AG04450 (cell line): ENCODE measurements around the gene YLPM1. TPM values are rescaled to one million over a fixed set of nuclear protein-coding genes. Genes with fewer than 3 reads are reported as not detected.

ENCODE experiments used
- CTCF ChIA-PET: fragments of 300-600, 350-600 bp; formaldehyde crosslinking; extraction: SDS; loops from one replicate; lab custom pipeline; 2022; ENCODE audit warnings: antibody characterized with exemption, inconsistent platforms; lab: Charles Lee
- POLR2A ChIA-PET: fragments of 350-600 bp; formaldehyde crosslinking; extraction: SDS; loops from one replicate; lab custom pipeline; 2021; ENCODE audit warnings: antibody characterized with exemption, inconsistent platforms; lab: Yijun Ruan, JAX
- DNase-seq: peaks from one replicate; pipeline ENCODE4 v3.0.0-alpha.2; 2011; ENCODE audit warnings: low read depth, low spot score
- H3K27ac ChIP-seq: one replicate; pipeline ENCODE4 v1.5.1; 2012; ENCODE audit warnings: low read depth, low read length, control low read depth
- H3K27me3 ChIP-seq: one replicate; pipeline ENCODE4 v1.6.0; 2012; ENCODE audit warnings: low read length; ENCODE audit not compliant: control insufficient read depth, insufficient read depth
- H3K4me3 ChIP-seq: 2 replicates; pipeline ENCODE4 v1.5.1; 2011; ENCODE audit warnings: mild to moderate bottlenecking, low read depth, low read length, control low read depth
- H3K9me3 ChIP-seq: 2 replicates; pipeline ENCODE4 v1.5.1; 2012; ENCODE audit warnings: low read length; ENCODE audit not compliant: control insufficient read depth, insufficient read depth
- CTCF ChIP-seq: IDR thresholded peaks from 2 replicates; pipeline ENCODE4 v1.5.1; 2011; ENCODE audit warnings: low read depth, low read length, control low read depth, inconsistent platforms
- polyA plus RNA-seq: library from polyadenylated mRNA; depleted of rRNA; stranded (reverse); fragments of >200 nt; gene quantifications from 2 replicates; pipeline ENCODE4 v1.2.3, GENCODE V29; 2011

Gene YLPM1
- polyA plus RNA-seq, 1 experiment, result 15.3 TPM

- no peak for TF ChIP-seq CTCF
- Histone ChIP-seq H3K27me3 (no peaks in the 10 kb centered on the region), H3K9me3 (no peaks in the 10 kb centered on the region), H3K27ac (no peak overlapping the region), H3K4me3 (no peak overlapping the region)
- no peak for DNase-seq
- ChIA-PET CTCF (interaction anchor here (0.5 to 5.3 kb wide), 5 partner anchors 10 to 489 kb away, joined by 3 to 56 read pairs (median 4); no protein-coding TSS in a partner anchor), POLR2A (no interaction called here)
Measured at GRCh38 chr14:74871819-74872218, 108.7 kb downstream of the YLPM1 start.

- CTCF ChIA-PET, result interaction anchor here (0.5 to 5.7 kb wide), 4 partner anchors 14 to 35 kb away, joined by 3 to 56 read pairs (median 25); no protein-coding TSS in a partner anchor
- Histone ChIP-seq H3K27ac (no peak overlapping the region), H3K9me3 (no peaks in the 10 kb centered on the region), H3K27me3 (no peaks in the 10 kb centered on the region), H3K4me3 (no peak overlapping the region)
- POLR2A ChIA-PET, result no interaction called here
- DNase-seq, result no peak
- no peak for TF ChIP-seq CTCF
Measured at GRCh38 chr14:74875204-74875603, 112.1 kb downstream of the YLPM1 start.

GRCh38 chr14:74875941-74876913 is 113.1 kb downstream of the YLPM1 start, which contains the start of gene PROX2:
Gene PROX2, minus strand, starts transcription at chr14:74876145. Its CDS starts 12,311 bp downstream, at chr14:74863834.
- Histone ChIP-seq H3K9me3 (no peaks in the 10 kb centered on the region), H3K27me3 (no peaks in the 10 kb centered on the region), H3K27ac (no peak within 1 kb of the TSS), H3K4me3 (no peak within 1 kb of the TSS)
- POLR2A ChIA-PET, result no interaction called here
- TF ChIP-seq CTCF, result no peak
- DNase-seq, result no peak
- CTCF ChIA-PET, result interaction anchor here (0.5 to 11.3 kb wide), 3 partner anchors 15 to 34 kb away, joined by 4 to 173 read pairs (median 46); no protein-coding TSS in a partner anchor

GRCh38 chr14:74879427-74880182 is 116.5 kb downstream of the YLPM1 start:
- no peaks in the 10 kb centered on the region for H3K27me3 ChIP-seq
- ChIA-PET CTCF (interaction anchor here (0.6 to 11.3 kb wide), 6 partner anchors 18 to 1236 kb away, joined by 4 to 173 read pairs (median 5); no protein-coding TSS in a partner anchor), POLR2A (interaction anchor here (0.6 to 0.7 kb wide), 3 partner anchors 26 to 209 kb away, joined by 3 to 6 read pairs (median 3); no protein-coding TSS in a partner anchor)
- no peak for DNase-seq
- TF ChIP-seq CTCF, result no peak
- no peaks in the 10 kb centered on the region for H3K9me3 ChIP-seq
- H3K27ac ChIP-seq, result no peak overlapping the region
- H3K4me3 ChIP-seq, result no peak overlapping the region
